Melanocyte of skin (primary cell): ENCODE measurements around the gene LYSET. TPM values are rescaled to one million over a fixed set of nuclear protein-coding genes. Genes with fewer than 3 reads are reported as not detected.

Experiments used
- total RNA-seq, 2 donors: library from RNA; depleted of rRNA; stranded (reverse); fragments of >200 nt; gene quantifications; 2 replicates each; pipeline ENCODE4 v1.2.3, GENCODE V29; 2012

The LYSET gene
- total RNA-seq, result 10 to 100 TPM; 32.3 to 56.3 TPM

GRCh38 chr14:93184391-93185348, at the start of gene LYSET, which contains the start of gene MOAP1:
Gene LYSET, plus strand, starts transcription at chr14:93185317. Its CDS starts 89 bp downstream, at chr14:93185406.
Gene MOAP1, minus strand, starts transcription at chr14:93184897. Its CDS starts 655 bp downstream, at chr14:93184242.

GRCh38 chr14:93206793-93207467, 21.8 kb downstream of the LYSET start, which contains the start of the genes GON7 and UBR7:
Gene GON7, minus strand, starts transcription at chr14:93207065. Its CDS starts 28 bp downstream, at chr14:93207037.
Gene UBR7, plus strand, starts transcription at chr14:93207256. Its CDS starts 36 bp downstream, at chr14:93207292.

Other genes starting within 250 kb of the LYSET start
- 10 to 100 TPM; 75.0 to 76.6 TPM for gene ITPK1, start 69.4 kb upstream of the LYSET start, total RNA-seq
- 10 to 100 TPM; 24.8 to 33.6 TPM for gene MOAP1, start 420 bp upstream of the LYSET start, total RNA-seq
- 10 to 100 TPM; 13.4 to 23.6 TPM for gene GON7, start 21.7 kb downstream of the LYSET start, total RNA-seq
- 10 to 100 TPM; 26.8 to 49.0 TPM for gene UBR7, start 21.9 kb downstream of the LYSET start, total RNA-seq
- gene BTBD7, start 147.7 kb downstream of the LYSET start, total RNA-seq, result 10 to 100 TPM; 13.1 to 14.7 TPM
- gene COX8C, start 161.9 kb downstream of the LYSET start, total RNA-seq, result not detected
- under 1 TPM in 1 of 2 donors, not detected in 1; under 0.01 TPM for gene UNC79, start 245.6 kb downstream of the LYSET start, total RNA-seq